Activated CD4-positive, alpha-beta T cell treated with anti-CD3 and anti-CD28 coated beads, Interleukin-2, amount 50 U/mL, for 1 hour (primary cell): Measurements from ENCODE around the gene SCG3.
A peak's percentile ranks its signal among the peaks of the same experiment; 100 is the strongest.

Experiments used
- DNase-seq: peaks from one replicate; pipeline ENCODE4 v3.0.0-alpha.2; 2020

Gene SCG3

DNA sequence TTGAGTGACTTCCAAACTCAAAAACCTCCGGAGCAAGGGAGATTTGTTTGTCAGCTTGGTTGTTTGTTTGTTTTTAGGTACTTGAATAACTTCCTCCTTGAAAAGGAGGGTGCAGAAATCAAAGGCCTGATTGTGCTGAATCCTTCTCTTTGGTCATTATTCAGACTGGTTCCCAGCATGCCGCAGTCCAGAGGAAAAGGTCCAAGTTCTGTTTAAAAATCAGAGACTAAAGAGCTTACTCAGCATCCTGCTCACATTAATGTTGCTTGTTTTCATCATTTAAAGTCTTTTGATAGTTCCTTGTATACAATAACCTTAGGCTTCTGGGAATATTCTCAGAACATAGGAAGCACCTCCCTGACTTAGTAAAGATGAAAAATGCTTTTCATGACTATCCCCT lies 982 bp upstream of the SCG3 start:
- DNase-seq, result no peak

DNA sequence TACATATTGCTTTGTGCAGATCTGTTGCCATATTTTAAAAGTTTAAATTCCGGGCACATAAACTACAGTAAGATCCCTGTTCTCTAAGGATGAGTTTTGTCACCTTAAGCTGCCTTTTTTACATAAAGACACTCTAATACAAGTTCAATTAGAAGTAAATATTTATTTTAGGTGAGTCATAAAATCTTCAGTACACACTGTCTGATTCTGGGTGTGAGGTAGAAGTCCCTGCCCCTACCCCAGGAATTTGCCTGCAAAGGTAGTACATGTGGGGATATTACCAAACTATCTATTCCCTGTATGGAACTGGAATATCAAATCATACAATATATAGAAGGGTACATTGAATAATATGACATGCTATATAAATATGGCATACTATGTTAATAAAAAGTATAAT lies 6.3 kb downstream of the SCG3 start:
- no peak for DNase-seq

DNA sequence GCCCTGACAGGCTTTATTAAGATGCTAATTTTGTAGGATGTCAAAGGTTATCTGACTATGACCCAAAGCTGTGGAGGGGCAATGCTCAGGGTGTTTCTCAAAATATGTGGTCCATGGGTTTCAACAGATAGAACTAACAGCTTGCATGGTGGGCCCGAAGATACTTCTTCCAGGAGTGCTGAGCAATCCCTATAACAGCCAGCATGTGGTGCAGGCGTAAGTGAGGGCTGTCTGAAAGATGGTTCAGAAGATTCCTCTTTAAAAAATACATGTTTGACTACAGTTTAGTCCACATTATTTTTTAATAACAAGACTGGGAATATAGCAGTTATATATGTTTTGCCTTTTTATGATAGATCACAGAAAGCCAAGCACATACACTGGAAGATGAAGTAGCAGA lies 7.6 kb downstream of the SCG3 start:
- DNase-seq, result no peak

DNA sequence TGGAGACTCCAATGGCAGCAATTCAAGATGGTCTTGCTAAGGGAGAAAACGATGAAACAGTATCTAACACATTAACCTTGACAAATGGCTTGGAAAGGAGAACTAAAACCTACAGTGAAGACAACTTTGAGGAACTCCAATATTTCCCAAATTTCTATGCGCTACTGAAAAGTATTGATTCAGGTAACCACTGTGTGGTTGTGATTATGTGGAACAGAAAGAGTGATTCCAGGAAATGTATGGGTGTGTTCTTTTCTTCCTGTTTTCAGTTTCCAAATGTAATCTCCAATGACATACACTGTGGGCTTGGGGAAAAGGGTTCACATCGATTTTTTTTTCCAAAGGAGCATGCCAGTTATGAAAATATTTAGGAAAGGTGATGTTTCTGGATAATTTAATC lies 10.9 kb downstream of the SCG3 start:
- DNase-seq, result no peak

DNA sequence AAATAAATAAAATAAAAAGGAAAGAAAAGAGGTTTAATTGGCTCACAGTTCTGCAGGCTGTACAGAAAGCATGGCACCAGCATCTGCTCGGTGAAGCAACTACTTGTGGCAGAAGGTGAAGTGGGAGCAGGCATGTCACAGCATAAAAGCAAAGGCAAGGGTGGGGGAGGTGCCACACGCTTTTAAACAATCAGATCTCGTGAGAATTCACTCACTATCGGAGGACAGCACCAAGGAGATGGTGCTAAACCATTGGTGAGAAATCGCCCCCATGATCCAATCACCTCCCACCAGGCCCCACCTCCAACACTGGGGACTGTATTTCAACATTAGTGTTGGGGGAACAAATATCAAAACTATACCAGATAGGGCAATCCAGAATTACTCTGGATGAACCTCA lies 15.3 kb downstream of the SCG3 start:
- DNase-seq, result no peak

DNA sequence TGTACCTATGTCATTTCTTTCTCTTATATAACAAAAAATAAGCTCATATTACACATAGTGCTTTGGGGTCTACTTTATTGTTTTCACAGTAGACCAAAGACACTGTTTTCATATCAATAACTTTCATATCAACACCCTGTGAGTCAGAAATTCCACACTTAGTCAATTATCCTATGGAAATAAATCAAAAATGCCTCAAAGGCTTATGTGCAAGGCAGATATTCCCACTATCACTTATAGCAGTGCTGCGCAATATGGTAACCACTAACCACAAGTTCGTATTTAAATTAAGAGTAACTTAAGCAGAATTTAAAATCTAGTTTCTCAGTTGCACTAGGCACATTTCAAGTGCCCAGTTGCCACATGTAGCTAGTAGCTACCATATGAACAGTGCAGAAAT lies 15.9 kb downstream of the SCG3 start:
- DNase-seq, result no peak

DNA sequence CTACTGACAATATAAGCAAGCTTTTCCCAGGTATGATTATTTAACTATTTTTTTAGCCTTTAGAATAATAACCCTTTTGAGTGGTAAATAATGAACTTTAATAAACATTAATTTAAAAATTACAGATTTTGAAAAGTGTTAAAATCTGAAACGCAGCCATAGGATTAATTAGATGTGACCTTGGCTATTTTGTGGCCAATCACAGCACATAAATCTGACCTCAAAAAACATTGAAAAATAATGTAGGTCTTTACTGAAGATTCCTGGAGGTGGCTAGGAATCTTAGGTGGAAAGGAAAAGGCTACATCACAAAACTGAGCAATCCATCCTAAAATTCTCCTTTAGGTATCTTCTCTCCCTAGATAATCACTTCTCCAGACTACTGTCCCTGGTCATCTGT lies 18.1 kb downstream of the SCG3 start:
- DNase-seq, result no peak

DNA sequence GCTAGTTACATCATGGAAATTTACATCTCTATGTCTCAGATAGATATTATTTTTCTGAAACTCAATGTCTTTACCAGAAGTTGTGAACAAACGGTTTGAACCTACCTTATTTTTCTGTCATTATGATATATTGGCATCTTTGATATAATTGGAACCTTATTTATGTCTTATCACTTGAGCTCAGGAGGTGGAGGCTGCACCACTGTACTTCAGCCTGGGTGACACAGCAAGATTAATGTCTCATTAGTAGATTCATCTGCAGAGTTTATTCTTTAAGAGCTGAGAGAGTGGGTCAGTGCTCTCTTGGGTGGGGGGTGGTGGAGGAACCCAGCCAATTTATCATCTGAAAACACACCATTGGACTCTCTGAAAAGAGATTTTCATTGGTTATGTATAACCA lies 21.4 kb downstream of the SCG3 start:
- DNase-seq, result no peak

DNA sequence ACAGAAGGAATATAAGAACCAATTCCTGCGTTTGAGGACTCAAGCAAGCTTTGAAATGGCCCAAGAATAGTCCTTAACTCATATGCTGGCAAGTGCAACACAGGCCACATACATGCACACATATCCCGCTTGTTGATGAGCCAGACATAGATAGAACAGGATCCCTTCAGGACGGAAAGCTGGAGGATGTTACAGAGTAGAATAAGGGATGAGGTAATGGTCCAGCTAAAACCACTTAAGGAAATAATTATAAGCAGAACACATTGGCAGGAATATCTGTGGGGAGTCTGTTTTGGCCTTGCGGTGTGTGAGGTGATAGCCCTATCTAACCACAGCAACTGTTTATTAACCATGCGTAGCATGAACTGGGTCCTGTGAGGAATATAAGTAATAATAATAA lies 25.0 kb downstream of the SCG3 start:
- DNase-seq, result no peak

DNA sequence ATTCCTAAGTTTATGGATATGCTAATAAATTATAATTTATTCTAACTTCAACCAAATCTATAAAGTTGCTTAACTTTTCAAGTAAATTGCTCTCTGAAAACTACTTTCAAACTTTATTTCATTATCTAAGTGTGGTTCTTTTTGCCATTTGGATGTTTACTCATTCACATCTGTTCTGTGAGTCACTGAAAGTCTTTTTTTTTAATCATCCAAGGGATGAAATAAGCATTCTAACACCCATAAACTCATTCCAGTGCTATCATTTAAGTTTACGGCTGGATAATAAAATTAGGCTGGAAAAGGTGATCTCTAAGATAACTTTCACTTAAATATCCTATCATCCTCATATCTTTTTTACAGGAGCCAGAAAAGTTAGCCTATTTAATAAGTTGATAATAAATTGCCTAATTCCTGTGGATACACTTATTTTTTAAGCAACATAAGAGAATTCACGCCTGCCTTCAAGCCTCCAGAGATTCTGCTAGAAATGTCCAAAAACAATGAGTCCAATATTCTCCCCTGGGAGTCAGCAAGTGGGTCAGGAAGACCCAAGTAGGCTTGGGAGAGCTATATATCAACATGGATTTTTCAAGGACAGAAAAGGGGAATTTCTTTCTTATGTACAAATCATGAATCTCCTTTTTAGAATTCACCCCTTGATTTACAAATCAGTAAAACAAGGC lies 25.8 kb downstream of the SCG3 start:
- DNase-seq, result no peak

DNA sequence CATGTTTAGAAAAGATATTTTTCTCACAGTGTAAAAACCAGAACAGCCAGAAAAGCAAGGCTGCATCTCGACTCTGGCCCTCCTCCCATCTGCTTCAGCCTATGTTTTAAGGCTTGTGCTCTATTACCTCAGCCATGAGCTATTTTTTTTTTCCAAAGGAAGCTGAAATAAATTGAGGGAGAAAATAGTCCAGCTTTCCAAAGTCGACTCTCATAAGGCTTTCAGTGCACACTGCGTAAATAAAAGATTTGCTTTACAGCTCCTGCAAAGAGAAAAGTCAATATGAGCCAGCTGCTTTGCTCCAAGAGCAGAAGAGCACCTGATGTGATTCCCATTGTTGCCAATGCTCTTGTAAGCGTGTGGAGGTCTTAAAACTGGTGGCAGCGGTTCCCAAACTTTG lies 26.7 kb downstream of the SCG3 start:
- no peak for DNase-seq

DNA sequence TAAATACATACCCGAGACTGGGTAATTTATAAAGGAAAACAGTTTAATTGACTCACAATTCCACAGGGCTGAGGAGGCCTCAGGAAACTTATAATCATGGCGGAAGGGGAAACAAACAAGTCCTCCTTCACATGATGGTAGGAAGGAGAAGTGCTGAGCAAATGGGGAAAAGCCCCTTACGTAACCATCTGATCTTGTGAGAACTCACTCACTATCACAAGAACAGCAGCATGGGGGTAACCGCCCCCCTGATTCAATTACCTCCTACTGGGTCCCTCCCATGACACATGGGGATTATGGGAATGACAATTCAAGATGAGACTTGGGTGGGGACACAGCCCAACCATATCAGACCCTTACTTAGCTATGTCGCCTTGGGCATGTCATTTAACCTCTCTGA lies 27.7 kb downstream of the SCG3 start:
- no peak for DNase-seq

DNA sequence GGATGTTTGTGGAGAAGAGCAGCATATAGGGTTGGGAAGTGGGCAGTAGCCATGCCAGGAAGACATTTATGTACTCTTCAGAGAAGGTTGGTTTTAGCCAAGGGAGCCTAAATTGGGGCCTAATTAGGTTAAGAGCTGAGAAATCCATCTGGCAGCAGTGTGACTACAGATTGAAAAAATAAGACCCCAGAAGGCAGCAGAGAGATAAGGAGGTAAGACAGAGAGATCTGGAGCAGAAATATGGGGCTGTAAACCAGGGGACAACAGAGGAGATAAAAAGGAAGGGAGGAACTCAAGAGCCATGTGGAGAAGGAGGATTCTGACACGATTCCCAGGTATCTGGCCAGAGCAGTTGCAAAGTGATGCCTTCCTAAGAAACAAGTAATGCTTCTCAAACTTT lies 32.9 kb downstream of the SCG3 start:
- DNase-seq, result no peak

DNA sequence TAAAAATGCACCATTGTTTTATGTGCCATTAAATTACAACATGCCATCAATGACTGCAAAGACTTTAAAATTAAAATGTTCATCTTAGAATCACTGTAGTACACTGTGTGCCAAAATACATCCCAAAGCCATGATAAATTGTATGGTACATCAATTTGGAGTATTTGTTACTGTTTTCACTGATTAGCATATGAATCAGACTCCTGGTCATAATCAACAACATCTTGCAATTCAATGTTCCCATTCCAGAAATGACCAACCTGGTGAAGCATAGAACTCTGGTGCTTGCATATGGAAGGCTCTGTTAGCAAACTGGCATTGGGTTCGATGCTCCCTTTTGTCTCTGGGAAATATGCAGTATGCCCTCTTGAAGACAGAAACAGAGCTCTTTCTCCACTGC lies 33.6 kb downstream of the SCG3 start:
- no peak for DNase-seq

DNA sequence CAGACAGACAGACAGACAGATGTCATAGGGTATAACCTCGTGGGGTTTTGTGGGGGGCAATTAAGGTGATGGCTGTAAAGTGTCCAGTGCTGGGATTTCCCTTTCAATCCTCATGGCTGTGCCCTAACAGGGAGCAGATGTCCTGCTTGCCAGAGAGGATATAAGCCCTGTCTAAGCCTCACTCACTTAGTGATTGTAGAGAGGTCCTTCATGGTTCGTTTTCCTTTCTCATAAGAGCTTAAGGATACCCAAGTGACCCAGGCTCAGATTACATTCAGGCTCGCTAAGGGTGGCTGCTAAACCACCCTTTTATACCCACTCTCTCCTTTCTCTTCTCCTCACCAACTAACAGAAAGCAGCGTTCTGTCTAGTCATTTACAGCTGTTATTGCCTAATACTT lies 36.9 kb downstream of the SCG3 start:
- DNase-seq, result no peak

DNA sequence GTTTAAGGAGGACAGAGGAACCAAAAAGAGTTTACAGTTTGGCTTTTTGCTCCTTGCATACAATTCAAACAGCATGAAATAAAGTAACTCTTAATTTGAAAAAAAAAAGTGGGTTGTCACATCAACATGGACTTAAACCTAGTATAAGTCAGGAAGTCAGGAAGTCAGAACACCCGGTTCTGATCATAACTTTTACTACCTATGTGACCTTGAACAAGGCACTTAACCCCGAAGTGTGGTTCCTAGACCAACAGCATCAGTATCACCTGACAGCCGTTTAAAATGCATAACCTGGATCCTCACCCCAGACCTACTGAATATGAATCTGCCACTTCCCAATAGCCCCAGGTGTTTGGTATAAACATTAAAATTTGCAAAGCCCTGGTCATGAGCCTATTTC lies 37.4 kb downstream of the SCG3 start:
- DNase-seq, result no peak

DNA sequence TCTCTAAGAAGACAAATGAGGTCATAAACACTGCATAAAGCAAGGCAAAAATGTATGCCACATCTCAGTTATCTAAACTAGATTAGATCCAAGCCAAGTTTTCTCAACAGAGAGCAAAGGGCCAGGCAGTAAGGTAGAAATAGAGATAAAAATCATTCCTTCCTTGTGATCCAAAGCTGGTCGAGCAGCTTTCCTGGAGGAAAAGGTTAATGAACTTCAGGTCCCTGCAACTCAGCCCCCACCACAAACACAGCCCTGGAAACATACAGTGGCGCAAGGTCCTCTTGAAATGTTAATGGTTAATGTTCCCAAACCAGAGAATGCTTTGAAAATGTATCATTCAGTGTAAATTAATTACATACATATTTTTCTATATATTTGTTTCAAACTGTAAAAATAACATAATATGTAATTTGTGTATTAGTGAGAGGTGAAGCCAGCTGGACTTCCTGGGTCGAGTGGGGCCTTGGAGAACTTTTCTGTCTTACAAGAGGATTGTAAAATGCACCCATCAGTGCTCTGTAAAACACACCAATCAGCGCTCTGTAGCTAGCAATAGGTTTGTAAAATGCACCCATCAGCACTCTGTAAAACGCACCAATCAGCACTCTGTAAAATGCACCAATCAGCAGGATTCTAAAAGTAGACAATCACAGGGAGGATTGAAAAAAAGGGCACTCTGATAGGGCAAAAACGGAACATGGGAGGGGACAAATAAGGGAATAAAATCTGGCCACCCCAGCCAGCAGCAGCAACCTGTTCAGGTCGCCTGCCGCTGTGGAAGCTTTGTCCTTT lies 39.1 kb downstream of the SCG3 start:
- DNase-seq, result no peak

DNA sequence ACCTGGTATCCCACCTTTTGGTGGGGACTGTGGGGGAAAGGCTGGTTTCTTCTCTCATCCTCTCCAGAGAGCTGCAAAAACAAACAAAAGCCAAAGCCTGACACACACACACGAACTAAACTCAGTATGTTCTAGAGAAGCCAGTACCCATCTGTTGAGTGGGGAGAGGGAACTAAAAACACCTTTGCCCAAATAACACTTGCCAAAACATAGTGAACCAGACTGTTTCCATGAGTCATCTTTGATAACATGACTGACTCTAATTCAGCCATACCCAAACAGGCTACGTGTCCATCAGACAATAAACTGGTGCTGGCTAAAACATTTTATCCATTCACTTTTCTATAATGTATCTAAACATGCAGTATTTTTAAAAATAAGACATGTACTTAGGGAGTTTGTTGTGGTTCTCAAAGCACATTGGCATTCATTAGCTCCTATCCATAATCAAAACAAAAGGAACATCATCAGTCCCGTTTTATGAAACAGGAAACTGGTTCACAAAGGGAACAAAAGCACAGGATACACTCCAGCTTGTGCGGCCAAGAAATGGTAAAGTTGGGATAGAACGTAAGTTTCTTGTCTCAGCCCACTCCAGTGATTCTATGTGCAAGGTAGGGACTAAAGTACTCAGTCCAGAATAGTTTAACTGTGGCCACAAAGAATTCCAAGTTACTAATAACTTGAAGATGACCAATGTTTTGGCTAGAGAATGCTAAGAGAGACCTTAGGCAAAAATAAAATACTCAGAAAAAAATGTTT lies 40.1 kb downstream of the SCG3 start:
- no peak for DNase-seq

DNA sequence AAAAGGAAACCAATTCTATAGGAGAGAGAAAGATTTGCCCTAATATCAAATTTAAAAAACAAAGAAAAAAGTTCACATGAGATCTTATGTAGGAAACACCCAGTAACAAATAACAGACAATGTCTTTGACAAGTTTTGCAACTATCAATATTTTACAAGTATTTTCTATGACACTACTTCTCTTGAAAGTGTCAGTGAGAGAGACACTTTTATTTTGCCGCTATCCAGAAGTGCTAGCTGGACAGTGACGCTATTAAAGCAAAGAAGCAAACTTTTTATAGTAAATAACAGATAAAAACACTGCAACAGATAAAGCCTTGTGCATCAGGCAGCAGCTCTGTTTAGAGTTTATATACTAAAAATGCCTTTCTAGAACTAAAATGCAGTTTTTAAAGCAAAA lies 42.9 kb downstream of the SCG3 start:
- DNase-seq, result no peak

DNA sequence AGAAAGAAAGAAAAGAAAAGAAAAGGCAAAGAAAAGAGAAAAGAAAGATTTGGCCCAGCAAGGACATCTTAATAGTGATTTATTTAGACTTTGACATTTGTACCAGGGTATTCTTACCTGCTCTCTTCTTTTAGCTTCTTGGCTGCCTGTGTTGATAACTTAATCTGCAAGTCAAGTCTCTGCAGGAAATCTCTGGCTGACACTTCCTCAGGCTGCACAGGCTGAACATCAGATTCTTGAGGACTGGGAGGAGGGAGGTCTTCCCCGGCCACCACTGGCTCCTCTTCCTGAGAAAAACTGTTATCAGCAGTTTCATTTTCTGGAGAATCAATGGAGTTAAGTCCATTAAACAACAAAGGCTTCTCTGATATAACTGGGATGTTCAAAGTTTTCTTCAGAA lies 43.4 kb downstream of the SCG3 start:
- DNase-seq, result no peak

DNA sequence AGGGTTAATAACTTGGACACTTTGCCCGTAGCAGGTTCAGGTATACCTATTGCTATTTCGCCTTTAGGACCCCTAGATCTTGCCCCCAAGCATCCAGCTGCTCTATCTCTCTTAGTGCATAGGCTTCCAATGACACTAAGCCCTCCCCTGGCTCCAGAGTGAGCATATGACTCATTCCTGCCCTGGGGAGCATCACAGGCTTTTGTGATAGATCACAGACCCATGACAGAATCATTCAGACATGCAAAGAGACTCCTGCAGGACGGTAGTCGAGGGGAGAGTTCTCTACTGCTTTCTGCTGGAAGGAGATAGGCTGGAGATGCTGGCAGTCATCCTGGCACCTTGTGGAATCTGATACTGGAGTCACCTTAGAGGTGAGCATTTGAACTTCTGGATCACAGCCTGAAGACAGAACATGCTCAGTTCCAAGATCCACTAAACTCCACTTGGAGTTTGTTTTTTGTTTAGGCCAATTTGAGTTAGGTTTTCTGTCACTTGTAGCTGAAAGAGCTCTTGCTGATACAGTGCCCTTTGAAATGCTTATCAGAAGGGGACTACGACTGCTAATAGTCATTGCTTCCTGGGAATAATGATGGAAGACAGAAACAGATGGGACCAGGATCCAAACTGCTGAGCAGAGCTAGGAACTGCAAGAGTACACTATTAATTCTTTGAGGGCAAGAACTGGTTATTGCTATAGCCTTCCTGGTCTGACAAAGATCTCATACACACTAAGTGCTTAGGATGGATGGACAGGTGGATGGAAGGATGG lies 45.2 kb downstream of the SCG3 start:
- peak; percentile 31 for DNase-seq

DNA sequence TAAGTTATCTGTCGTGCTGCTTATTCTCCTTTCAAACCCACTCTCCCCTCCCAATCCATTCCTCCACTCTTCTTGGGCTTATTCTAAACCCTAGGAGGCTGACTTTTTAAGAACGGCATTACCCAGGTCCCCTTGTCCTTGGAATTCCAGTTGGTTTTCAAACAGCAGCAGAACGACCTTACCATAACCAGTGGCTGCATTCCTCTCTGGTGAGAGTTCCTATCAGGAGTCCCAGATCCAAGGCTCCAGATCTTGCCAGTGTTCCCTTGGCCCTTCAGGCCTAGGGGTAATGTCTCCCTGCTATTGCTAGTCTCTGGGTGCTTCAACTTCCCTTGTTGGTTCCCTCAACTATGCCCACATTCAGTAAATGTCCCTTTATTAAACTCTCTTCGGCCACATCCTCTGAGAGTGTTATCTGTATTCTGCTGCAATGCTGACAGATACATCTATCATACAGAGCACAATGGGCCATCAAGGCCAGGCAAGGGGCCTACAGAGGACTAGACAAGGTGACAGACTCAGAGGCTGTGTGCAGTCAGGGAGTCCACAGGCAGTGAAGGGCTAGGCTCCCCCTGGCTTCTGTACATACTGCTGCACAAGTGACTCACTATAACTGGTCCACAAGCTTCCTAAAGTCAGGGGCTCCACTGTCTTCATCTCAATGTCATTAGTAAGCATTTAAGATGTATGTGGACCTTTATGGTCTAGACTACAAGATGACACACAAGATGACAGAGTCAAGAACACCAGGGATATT lies 46.0 kb downstream of the SCG3 start:
- DNase-seq, result no peak
